MM.1S (cell line): ENCODE results near the gene SLC7A8.

Source experiments
- DNase-seq: peaks from one replicate; pipeline ENCODE4 v3.0.0-alpha.2; 2015
- H2AFZ ChIP-seq: fragments of 300-600 bp; sonication (generic); 2 replicates; pipeline ENCODE4 v1.6.0; 2016; ENCODE audit warnings: antibody characterized with exemption, low read length
- H3F3A ChIP-seq: fragments of 300-600 bp; sonication (generic); 2 replicates; pipeline ENCODE4 v1.6.1; 2016; ENCODE audit warnings: mild to moderate bottlenecking, antibody characterized with exemption, low read length, moderate library complexity, mixed read lengths; ENCODE audit not compliant: insufficient read depth
- H3K27ac ChIP-seq: fragments of 300-600 bp; sonication (generic); 2 replicates; pipeline ENCODE4 v1.5.1; 2016; ENCODE audit warnings: mild to moderate bottlenecking, low read length
- H3K27me3 ChIP-seq: fragments of 300-600 bp; sonication (generic); replicated peaks from 2 replicates; pipeline ENCODE4 v1.6.0; 2016; ENCODE audit warnings: low read length; ENCODE audit not compliant: insufficient read depth
- H3K36me3 ChIP-seq: fragments of 300-600 bp; sonication (generic); replicated peaks from 2 replicates; pipeline ENCODE4 v1.6.1; 2016; ENCODE audit warnings: mild to moderate bottlenecking, low read length, mixed read lengths; ENCODE audit not compliant: insufficient read depth
- H3K4me1 ChIP-seq: fragments of 300-600 bp; sonication (generic); 2 replicates; pipeline ENCODE4 v1.6.1; 2016; ENCODE audit warnings: low read length, mixed read lengths
- H3K4me2 ChIP-seq: fragments of 300-600 bp; sonication (generic); 2 replicates; pipeline ENCODE4 v1.6.0; 2016; ENCODE audit warnings: low read depth, low read length
- H3K4me3 ChIP-seq: fragments of 300-600 bp; sonication (generic); 2 replicates; pipeline ENCODE4 v1.5.1; 2016; ENCODE audit warnings: low read length, mixed read lengths
- H3K79me2 ChIP-seq: fragments of 300-600 bp; sonication (generic); 2 replicates; pipeline ENCODE4 v1.6.1; 2016; ENCODE audit warnings: mixed run types, low read length, mixed read lengths
- H3K9ac ChIP-seq: fragments of 300-600 bp; sonication (generic); 2 replicates; pipeline ENCODE4 v1.6.1; 2016; ENCODE audit warnings: low read length, mixed read lengths
- H3K9me2 ChIP-seq: fragments of 300-600 bp; sonication (generic); replicated peaks from 2 replicates; pipeline ENCODE4 v1.6.1; 2016; ENCODE audit warnings: mild to moderate bottlenecking, low read length, mixed read lengths; ENCODE audit not compliant: insufficient read depth
- H3K9me3 ChIP-seq: fragments of 300-600 bp; sonication (generic); replicated peaks from 2 replicates; pipeline ENCODE4 v1.6.1; 2016; ENCODE audit warnings: mild to moderate bottlenecking, low read length, mixed read lengths; ENCODE audit not compliant: insufficient read depth
- H4K20me1 ChIP-seq: fragments of 300-600 bp; sonication (generic); 2 replicates; pipeline ENCODE4 v1.6.1; 2016; ENCODE audit warnings: mild to moderate bottlenecking, low read length, moderate library complexity, mixed read lengths; ENCODE audit not compliant: insufficient read depth
- CTCF ChIP-seq: fragments of 300-600 bp; sonication (generic); IDR thresholded peaks from 2 replicates; pipeline ENCODE4 v1.5.1; 2016; ENCODE audit warnings: antibody characterized with exemption, low read length, mixed read lengths
- EZH2 ChIP-seq: fragments of 300-600 bp; sonication (generic); optimal IDR thresholded peaks from 2 replicates; pipeline ENCODE3; 2017; ENCODE audit warnings: low read depth, mild to moderate bottlenecking, antibody characterized with exemption, low read length, mixed read lengths
- EZH2phosphoT487 ChIP-seq: fragments of 300-600 bp; sonication (generic); IDR thresholded peaks from 2 replicates; pipeline ENCODE4 v1.6.1; 2018; ENCODE audit warnings: antibody characterized with exemption, low read length

SLC7A8 gene

DNA sequence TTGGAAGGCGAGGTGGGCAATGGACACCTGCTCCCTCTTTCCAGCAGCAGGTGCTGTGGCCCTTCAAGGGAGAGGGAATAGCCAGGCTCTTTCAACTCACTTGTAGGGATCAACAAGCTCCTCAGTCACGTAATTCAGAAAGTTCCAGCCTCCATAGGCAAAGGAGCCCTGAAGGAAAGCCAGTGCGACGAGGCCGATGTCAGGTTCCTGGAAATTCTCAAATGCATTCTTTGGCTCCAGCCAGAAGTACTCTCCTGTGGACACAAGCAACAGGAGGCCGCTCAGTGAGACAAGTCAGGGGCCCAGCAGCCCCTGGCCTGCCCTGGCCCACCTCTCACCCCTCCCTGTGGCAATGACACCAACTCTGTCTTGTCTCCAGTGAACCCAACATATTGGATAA lies 43.1 kb downstream of the SLC7A8 start:
- no peaks in the 10 kb centered on the region for H3F3A ChIP-seq
- H3K4me1 ChIP-seq: no peaks in the 10 kb centered on the region
- no peaks in the 10 kb centered on the region for H3K9me3 ChIP-seq
- no peaks in the 10 kb centered on the region for H3K36me3 ChIP-seq
- H4K20me1 ChIP-seq: no peaks in the 10 kb centered on the region
- DNase-seq: no peak
- H3K27me3 ChIP-seq: no peaks in the 10 kb centered on the region
- TF ChIP-seq EZH2phosphoT487 (no peak), EZH2 (no peak), CTCF (no peak)
- H3K9me2 ChIP-seq: no peaks in the 10 kb centered on the region
- H3K27ac ChIP-seq: no peak overlapping the region
- no peak overlapping the region for H3K4me3 ChIP-seq
- no peak overlapping the region for H2AFZ ChIP-seq
- no peak overlapping the region for H3K4me2 ChIP-seq
- no peaks in the 10 kb centered on the region for H3K79me2 ChIP-seq
- H3K9ac ChIP-seq: no peak overlapping the region

- H3K9me3 ChIP-seq: no peaks in the 10 kb centered on the region
- no peak for DNase-seq
- no peak overlapping the region for H3K4me2 ChIP-seq
- no peak overlapping the region for H2AFZ ChIP-seq
- H3K4me3 ChIP-seq: no peak overlapping the region
- H3K79me2 ChIP-seq: no peaks in the 10 kb centered on the region
- H3K9ac ChIP-seq: no peak overlapping the region
- no peak for TF ChIP-seq EZH2phosphoT487
- TF ChIP-seq CTCF: no peak
- no peak for TF ChIP-seq EZH2
- no peaks in the 10 kb centered on the region for H3K36me3 ChIP-seq
- H3K4me1 ChIP-seq: no peaks in the 10 kb centered on the region
- H3K27ac ChIP-seq: no peak overlapping the region
- no peaks in the 10 kb centered on the region for H4K20me1 ChIP-seq
- H3K9me2 ChIP-seq: no peaks in the 10 kb centered on the region
- H3K27me3 ChIP-seq: no peaks in the 10 kb centered on the region
- H3F3A ChIP-seq: no peaks in the 10 kb centered on the region
These were observed 43.6 kb downstream of the SLC7A8 start for GRCh38 chr14:23139874-23140273.

DNA sequence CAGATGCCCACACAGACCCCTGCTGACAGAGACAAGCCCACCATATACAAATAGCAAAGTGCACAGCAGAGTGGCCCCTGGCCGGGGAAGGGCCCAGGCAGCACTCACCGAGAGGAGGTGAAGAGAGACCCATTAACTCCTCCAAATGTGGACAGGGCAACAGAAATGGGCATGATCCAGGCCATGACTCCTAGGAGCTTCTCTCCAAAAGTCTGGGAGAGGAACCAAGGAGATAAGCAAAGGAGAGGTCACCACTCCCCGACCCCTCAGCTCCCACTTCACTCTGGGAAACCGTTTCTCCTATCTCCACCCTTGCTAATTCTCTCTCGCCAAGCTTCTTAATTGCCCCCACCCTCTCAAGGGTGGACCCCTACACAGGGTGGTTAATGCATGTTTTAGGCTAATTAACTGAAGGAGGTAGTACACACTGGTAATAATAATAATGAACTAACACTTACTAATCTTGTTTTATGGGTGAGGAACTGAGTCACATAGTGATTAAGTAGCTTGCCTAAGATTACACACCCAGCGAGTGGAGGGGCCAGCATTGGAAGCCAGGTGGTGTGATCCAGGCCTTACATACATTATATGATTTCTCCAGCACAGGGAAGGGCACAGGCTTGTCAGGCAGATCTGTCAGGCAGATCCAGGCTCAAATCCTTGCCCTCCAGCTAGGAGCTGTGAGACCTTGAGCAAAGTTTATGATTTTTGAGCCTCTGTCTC lies 45.5 kb downstream of the SLC7A8 start:
- H3K9me3 ChIP-seq: no peaks in the 10 kb centered on the region
- no peaks in the 10 kb centered on the region for H3K4me1 ChIP-seq
- no peak for DNase-seq
- no peaks in the 10 kb centered on the region for H3K36me3 ChIP-seq
- no peaks in the 10 kb centered on the region for H3F3A ChIP-seq
- no peaks in the 10 kb centered on the region for H3K79me2 ChIP-seq
- no peak overlapping the region for H3K9ac ChIP-seq
- no peak overlapping the region for H2AFZ ChIP-seq
- no peaks in the 10 kb centered on the region for H3K9me2 ChIP-seq
- TF ChIP-seq EZH2 (no peak), CTCF (no peak)
- H3K27me3 ChIP-seq: no peaks in the 10 kb centered on the region
- no peaks in the 10 kb centered on the region for H4K20me1 ChIP-seq
- no peak overlapping the region for H3K27ac ChIP-seq
- H3K4me2 ChIP-seq: no peak overlapping the region
- H3K4me3 ChIP-seq: no peak overlapping the region
